Measurements from ENCODE around the gene DCN.

DCN gene

DNA sequence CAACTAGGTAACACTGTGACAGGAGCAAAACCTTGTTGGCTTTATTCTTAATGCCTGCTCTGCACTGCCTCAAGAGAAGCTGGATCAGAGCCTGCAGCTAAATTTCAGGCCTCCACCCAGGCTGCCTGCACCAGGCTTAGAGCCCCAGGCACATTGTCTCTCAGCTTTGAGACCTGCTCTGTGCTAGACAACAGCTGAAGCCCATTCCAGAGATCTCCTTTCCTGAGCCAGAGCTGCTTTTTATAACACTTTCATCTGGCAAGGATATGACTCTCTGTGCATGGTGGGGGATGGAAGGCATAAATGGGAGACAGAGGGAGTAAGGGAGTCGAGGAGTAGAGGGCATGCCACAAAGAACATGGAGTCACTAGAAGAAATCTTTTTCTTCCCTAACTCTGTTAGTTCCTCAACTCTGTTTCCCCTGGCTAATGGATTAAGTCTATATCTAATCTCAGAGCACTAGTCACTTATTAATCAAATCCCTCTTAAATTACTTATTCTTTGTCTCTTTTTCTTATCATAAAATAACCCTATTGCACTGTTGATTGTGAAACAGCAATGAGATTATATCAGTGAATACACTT lies 44.2 kb downstream of the DCN start:
- DNase-seq (ENCODE audit: low read depth in 2 of 2): no peak

DNA sequence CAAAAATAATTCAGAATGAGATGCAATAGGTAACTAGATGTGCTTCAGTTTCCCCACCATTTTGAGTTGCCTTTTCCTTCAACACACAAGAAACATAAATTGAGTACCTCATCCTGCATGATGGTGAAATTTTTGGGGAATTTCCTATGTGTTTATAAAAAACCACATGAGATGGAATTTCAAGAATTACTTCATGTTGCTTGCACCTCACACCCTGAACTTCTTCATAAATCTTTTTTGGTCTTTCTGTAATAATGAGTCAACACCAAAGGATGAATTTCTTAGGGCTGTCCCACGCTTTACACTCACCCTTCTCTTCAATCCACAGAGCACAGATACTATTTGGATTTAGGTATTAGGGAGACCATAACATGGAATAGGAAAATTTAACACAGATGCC lies 48.7 kb downstream of the DCN start:
- no peak for DNase-seq (ENCODE audit: low read depth in 2 of 2)

DNA sequence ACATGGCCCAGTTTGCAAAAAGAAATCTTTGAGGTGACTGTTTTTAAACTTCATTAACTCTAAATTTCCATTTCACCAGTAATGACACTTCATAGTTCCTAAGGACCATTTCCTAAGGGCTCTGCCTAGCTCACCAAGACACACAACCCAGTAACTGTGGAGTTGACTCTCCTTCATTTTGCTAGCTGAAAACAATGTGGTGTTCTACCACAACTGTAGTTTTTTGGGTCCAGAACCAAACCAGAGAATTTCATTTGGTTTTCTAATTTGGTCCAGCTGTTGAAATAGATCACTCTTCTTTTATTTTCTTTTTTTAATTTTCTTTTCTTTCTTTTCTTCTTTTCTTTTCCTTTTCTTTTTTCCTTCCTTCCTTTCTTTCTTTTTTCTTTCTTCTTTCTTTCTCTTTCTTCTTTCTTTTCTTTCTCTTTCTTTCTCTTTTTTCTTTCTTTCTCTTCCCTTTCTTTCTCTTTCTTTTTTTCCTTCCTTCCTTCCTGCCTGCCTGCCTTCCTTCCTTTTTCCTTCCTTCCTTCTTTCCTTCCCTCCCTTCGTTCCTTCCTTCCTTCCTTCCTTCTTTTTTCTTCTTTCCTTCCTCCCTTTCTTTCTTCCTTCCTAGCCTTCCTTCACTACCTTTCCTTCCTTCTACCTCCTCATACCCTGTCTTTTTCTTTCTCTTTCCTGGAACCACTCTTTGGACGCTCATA lies 52.8 kb downstream of the DCN start:
- no peak for DNase-seq (ENCODE audit: low read depth in 2 of 2)

DNA sequence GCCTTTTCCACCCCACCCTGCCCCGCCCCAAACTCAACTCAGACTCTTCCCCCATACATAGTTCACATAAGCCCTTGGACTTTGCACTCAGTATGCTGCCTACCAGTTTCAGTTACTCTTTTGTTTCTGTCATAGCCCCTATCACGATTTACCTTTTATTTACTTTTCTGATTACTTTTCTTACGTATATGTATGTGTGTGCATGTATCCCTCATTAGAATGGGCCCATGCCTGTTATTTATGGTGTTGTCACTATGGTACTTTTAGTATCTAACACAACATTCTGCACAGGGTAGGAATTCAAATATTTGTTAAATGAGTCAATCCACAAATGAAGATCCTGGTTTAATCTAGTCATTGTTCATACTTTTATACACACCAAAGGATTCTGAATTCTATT lies 54.9 kb downstream of the DCN start:
- no peak for DNase-seq (ENCODE audit: low read depth in 2 of 2)

DNA sequence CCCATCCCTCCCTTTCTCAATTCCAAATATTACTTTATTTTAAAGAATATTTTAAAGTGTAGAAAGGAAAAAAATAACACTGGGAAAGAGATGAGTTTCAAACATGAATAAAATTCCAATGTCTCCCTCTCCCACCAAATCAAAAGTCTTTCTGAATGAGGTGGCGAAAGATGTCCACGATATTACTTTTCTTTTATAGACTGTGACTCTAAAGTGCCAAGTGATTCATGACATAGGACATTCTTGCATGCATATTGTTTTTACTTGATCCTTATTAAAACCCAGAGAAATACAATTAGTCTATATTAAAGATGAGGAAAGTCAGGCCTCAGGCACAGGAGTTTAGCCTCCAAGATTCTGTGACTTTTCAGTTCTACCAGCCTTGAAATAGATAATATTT lies 55.3 kb downstream of the DCN start:
- no peak for DNase-seq (ENCODE audit: low read depth in 2 of 2)

DNA sequence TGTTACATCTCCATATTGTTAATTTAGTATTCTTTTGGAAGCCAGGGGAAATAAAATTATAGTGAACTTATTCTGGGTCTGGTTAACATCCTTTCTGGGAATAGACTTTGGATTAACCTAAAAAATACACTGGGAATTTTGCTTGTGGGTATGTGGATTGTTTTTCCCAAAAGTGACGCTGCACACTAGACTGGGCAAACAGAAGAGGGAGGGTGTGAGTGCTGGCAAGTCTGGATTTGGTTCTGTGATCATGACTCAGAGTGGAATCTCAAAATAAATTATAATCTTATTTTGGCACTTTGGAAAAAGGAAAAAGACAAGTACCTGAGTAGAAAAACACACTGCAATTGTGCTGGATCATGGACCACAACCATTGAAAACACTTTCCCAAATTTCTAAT lies 56.1 kb downstream of the DCN start:
- no peak for DNase-seq (ENCODE audit: low read depth in 2 of 2)

DNA sequence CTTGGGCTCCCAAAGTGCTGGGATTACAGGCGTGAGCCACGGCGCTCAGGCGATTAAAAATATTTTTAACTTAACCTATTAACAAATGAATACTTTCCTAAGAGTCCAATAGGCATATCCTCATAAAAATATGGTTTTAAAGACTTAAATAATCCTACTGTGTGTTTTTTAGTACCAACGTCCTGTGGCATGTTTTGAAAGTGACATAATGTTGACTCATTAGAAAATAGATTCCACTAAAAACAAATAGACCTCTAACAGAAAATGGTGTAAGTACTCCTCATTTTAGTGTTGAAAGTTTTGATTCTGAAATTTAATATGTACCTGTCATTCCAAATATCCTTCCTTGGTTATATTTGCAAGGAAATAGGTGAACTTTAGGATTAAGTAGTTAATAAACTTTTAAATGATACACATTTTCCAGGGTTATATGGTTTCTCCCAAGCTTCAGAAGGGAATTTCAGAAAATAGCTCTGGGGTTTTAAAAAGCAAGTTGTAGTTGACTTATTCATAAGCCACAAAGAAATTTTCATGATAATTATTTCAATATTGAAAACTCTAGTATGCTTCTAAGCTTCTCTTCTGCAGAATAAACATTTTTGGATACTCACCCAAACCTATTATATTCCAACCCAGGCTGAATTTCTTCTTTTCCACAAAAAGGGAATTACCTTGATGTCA lies 59.2 kb downstream of the DCN start:
- DNase-seq (ENCODE audit: low read depth in 2 of 2): no peak

DNA sequence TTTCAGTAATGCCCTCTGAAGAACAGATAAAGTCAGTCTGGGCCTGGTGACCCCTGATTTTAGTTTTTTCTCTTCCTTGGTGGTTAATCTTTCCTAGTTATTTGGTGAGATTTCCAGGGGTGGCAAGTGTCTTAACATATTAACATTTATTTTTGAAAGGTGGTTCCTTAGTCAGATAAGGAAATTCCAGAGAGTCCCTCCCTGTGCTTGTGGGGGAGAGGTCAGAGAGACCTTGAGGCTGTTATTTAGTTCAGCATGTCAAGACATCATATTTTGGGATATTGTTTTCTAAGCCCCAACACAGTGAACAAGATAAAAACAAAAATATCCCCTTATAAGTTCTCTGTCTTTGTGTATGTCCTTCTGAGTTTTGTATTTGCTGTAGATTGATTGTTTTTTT lies 61.8 kb downstream of the DCN start:
- no peak for DNase-seq (ENCODE audit: low read depth in 2 of 2)

DNA sequence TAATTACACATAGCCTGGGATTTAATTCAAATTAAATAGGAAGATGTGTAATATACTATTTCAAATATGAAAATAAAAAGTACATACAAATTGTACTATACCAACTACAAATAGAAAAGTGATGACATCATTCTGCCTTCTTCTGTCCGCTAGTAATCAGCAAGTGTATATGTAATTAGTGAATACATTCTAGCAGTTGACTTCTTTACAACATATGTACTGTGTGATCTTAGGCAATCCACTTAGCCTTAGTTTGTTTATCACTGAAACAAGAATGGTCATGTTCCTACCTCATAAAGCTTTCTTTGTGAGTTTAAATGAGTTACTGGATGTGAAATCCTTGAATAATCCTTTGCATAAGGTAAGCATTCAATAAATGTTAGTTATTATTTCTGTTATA lies 63.5 kb downstream of the DCN start:
- no peak for DNase-seq (ENCODE audit: low read depth in 2 of 2)

DNA sequence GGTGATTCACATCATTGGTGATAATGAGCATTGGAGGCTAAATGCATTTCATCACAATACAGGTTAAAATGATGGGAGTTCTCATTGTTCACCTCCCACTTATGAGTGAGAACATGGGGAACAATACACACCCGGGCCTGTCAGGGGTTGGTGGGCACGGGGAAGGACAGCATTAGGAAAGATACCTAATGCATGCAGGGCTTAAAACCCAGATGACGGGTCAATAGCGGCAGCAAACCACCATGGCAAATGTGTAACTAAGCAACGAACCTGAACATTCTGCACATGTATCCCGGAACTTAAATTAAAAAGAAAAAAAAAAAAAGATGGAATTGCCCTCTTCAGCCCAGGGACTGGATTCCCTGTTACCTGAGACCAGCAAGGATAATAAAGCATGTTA lies 69.0 kb downstream of the DCN start:
- DNase-seq (ENCODE audit: low read depth in 2 of 2): no peak

DNA sequence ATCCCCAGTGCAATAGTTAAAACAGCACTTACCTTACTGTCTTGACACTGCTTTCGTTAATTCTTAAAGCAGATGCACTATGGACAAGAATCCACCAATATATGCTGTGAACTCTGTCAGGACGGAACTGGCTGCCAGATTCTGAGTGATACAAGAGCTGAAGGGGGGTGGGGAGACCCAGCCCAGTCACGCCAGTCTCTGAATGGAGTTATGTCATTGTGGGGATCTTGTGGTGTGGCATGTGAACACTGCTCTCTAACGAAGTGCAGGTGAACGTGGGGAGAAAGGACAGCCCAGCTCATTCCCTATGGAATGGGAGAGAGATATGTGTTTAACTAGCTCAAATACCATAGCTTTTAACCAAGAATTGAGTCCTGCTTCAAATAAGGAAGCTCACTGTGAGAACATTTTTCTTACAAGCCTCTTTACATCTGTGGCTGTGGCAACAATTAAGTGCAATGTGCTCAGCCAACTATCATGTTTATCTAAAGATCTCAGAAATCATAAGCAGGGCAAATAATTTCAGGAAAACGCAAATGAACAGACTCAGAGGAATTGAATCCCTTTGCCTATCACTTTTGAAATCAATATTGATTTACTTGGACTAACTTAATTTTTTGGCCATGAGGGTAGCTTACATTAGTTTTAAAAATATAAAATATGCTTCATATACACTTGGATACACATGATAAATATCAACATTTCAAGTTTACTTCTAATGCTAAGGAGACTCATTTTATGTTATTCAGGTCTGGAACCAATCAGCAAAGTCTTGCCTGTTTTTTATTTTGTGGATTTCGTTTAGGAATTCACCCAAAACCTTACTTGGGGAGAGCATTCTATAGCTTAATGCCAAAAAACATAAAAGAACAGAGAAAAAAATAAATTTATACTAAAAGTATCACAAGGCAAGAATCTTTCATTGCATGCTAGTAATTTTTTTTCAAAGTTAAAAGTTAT lies 71.0 kb downstream of the DCN start, which contains the start of gene LUM:
Gene LUM (minus strand): TSS at position 129 of the 960 bp plus-strand sequence. CDS start 2,515 bp downstream, outside the sequence.
- no peak for DNase-seq (ENCODE audit: low read depth in 2 of 2)

DNA sequence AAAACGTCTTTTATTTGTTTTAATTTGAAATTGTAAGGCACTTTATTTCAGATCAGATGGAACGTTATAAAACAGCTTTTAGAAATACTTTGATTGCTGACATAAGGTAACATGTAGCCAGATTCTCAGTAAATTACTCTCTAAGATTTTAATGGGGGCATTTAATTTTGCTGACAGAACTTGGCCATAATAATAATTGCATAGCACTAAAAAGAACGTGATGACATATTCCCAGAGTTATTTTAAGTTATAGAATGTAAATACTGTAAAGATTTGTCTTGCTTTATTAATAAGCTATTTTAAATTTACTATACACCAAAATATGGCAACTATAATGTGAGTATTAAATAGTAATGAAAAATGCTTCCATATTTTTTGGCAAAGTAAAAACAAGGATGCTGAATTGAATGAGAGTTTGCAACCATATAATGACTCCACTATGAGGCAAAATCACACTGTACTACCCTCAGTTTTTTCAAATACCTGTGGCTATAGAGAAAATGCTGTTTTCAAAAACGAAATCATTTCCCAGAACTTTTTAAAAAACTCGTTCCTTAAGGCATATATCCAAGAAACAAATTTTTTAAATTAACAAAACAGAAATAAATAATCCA lies 72.2 kb downstream of the DCN start:
- no peak for DNase-seq (ENCODE audit: low read depth in 2 of 2)

DNA sequence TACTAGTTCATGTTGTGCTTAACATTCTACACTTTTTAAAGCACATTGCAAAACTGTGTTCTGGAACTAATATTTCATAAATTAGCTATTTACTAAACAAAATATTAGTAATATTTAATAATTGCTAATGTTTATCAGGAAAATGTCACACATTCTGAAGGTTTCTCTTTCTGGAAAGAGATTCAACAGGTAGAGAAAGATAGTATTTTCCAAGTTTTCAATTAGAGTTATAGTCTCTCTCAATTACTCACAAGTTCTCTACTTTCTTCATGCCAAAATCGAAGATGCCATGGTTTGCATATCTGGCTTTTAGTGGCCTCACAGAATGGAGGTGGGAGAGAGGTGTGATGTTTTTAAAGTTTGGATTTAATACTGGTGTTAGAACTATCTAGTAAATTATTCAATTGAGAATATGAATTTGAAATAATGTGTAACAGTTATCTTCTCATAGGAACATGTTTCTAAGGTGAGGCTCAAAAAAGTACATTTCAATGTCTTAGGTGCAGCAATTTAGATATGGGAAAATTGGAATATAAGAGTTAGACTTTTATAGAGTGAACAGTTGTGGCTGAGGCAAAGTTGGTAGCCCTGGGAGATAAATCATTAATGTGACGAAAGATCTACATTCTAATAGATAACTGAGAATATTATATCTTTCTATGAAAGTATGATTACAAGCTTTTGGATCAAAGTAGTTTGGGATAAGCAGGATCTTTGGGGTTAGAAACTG lies 72.9 kb downstream of the DCN start:
- DNase-seq (ENCODE audit: low read depth in 2 of 2): no peak

DNA sequence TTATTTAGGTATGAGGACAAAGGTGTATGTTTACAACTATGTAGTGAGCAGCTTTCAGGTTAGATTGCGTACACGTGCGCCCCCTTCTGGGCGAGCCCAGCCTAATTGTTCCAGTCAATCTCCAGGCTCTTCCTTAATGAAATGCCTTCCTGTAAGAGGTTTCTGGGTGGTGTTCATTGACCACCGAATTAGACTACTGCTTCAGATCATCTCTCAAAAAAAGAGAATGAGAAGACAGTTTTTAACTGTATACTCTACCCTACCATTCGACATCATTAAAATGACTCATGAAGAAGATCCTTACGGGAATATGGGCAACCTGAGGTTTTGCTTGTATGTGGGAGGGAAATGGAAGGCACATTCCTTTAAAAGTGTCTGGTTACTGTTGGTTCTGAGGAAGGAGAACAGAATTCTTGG lies 73.5 kb downstream of the DCN start:
- DNase-seq (ENCODE audit: low read depth in 2 of 2): no peak

DNA sequence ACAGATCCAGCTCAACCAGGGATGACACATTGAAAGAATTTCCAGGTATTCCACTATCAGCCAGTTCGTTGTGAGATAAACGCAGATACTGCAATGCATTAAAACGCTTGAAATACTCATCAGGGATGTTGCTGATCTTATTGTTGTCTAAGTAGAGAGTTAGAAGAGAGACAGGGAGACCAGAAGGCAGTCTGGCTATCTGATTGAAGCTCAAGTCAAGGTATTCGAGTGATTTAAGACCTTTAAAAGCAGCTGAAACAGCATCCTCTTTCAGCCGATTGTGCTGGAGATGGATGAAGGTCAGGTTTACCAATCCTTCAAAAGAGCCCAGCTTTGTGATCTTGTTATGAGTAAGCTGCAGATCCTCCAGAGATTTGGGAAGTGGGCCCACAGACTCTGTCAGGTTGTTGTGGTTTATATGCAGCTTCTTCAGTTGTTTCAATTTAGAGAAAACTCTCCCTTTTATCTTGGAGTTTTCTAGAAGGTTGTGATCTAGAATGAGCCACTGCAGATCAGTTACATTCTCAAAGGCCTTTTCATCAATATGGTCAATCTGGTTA lies 74.3 kb downstream of the DCN start:
- no peak for DNase-seq (ENCODE audit: low read depth in 2 of 2)

DNA sequence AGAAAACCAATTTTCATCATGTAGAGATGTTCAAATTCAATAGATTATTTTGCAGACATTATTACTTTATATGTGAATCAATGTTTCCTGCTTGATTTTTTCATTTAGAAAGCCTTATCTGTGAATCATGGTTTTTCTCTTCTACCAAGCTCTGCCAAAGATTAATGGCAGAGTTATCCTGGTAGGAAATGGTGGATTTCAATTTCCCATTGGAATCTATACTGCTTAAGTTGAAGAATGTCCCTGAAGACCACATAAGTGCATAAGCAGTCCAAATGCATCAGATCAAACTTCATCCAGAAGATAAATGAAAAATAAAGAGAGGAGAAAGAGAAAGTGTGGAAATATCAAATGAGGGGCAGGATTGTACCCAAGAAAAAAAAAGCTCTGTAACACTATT lies 76.3 kb downstream of the DCN start:
- no peak for DNase-seq (ENCODE audit: low read depth in 2 of 2)

DNA sequence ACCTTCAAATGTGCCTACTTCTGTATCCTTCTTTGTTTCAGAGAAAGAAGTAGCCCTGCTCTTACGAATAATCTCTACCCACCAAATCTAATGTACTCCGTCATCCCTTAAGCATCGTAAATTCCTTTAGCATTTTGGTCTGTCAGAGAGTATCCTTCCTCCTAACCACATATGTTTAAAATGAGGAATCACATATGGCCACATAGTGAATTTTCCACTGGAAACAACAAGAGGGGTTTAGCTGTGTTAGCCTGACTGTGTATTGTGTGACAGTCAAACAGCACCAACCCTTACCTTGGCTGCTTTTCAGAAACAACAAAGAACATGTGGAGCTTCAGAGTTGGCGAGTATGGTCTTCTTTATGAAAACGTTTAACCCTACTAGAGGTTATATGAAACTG lies 76.8 kb downstream of the DCN start:
- DNase-seq (ENCODE audit: low read depth in 2 of 2): no peak

DNA sequence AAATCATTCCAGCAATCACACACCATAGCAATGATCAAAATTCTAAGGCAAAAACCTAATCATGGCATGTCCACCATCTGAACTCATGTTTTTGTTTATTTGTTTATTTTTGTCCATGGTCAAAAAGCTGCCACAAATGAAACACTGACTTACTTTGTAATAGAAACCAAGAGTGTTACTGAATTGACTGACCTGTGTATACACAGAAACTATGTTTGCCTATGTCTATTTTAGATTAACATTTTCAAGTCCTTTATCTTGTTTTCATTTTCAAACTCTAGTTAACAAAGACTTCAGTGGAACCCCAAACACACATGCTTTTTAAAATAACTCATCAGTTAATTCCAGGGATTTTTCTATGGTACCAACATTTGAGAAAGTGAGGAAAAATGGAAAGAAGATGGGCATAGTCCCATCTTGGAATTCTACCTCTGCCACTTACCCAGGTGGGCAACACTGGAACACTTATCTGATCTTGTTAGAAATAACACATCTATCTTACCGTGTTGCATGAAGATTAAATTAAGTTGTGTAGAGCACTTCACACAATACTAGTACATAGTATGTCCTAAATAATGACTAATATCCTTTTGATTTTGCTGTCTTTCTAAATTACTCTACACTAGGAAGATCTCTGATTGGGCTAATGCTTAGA lies 77.7 kb downstream of the DCN start:
- no peak for DNase-seq (ENCODE audit: low read depth in 2 of 2)

DNA sequence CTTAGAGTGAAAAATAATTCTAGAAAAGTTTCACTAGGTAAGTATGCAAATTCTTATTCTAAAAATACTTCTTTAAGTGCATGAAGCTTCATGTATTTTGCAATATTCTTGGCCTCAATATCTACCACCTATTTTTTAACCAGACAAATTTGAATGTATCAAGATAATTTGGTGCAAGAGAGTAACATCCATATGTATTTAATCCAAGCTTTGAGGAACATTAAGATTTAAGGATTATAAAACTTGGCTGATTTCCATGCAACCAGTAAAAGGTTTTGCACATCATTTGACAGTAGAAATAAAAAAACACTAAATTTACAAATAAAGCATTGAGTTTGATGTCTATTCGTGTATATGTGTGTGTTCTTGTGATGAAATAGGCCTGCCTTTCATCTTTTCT lies 79.0 kb downstream of the DCN start:
- no peak for DNase-seq (ENCODE audit: low read depth in 2 of 2)

DNA sequence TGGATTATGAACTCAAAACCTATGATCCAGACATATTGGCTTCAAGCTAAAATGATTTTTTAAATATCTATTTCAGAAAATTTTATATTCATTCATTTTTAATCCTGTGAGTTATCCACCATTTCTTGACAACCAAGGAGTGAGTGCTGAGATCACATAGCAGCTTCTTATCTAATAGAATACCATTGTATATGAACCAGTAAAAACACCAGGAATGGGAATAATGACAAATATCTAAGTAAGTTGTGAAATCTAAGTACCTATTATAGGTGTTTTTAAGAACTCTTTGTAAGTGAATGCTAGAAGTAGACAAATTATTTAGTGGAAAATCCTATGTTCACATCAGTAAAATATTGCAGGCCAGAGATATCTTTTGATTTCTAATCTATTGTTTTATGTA lies 79.5 kb downstream of the DCN start:
- DNase-seq (ENCODE audit: low read depth in 2 of 2): no peak
